Endothelial cell of hepatic sinusoid (primary cell): Measurements from ENCODE around the gene LGSN.
"Not testable (repeated sequence)": the region's sequence is repeated elsewhere in the genome, so short reads cannot be mapped to it uniquely, and the experiment has no call there.

ENCODE experiments used
- in situ Hi-C: cut with HindIII; loops from 2 replicates; pipeline ENCODE4 v1.10.0; 2017; ENCODE audit warnings: low sequenced_read_pairs

Gene LGSN

DNA sequence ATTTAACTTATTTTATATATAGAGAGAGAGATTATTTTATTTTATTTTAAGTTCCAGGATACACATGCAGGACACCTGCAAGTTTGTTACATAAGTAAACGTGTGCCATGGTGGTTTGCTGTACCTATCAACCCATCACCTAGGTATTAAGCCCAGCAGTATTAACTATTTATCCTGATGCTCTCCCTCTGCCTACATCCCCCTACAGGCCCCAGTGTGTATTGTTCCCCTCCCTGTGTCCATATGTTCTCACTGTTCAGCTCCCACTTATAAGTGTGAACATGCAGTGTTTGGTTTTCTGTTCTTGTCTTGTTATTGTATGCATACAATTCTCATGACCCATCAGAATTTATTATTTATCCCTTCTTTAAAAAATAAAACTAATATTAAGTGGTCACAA lies 73.9 kb downstream of the LGSN start:
- in situ Hi-C loops: no loop called here

DNA sequence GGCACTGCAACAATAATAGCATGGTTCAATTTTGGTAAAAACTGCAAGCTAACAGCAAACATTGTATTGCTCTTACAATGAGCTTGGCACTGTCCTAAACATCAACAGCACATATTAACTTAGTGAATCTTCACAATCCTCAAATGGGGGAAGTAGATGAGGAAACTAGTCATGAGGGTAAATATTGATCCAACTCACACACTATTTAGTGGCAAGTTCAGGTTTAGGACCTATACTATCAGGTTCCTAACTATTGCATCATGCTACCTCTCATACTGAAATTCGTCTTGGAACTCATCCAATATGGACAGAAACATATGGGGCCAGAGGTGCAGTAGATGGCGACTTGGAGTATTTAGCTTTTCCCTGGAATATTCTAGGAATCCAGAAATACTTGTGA lies 74.4 kb downstream of the LGSN start:
- in situ Hi-C loops: no loop called here

DNA sequence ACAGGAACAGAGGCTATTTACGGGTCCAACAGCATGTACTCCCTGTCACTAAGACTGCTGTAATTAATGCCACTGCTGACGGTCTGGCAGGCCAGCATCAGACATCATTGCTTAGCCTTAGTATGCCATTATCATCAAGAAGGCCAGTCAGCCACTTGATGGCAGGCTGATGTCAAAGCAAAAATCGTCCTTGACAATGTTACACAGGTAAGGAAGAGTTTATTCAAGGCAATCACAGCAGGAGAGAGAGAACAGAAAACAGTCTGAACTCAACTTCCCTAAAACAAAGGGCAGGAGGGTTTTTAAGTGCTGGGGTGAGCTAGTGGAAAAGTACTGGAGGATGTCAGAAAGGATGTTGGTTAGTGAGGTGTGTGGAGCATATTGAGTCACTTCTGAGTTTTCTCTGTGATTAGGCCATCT lies 83.4 kb downstream of the LGSN start:
- in situ Hi-C loops: no loop called here

DNA sequence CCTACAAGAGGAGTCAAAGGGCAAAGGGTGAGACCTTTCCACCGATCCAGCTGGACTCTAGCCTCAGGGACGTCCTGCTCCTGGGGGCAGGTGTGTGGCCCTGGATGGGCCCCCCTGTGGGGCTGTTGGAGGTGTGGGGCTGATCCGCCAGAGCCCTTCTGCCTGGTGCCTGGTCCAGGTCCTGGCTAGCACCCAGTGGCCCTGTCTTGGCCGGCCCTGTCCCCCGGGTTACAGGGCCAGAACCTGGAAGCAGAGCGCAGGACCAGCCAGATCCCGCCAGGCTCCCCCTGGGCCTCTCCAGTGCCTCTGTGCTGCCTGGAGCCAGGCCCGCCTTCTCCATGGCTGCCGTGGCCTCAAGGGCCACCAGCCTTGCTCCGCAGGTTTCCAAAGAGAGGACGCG lies 89.3 kb downstream of the LGSN start:
- in situ Hi-C loops: not testable (repeated sequence)

DNA sequence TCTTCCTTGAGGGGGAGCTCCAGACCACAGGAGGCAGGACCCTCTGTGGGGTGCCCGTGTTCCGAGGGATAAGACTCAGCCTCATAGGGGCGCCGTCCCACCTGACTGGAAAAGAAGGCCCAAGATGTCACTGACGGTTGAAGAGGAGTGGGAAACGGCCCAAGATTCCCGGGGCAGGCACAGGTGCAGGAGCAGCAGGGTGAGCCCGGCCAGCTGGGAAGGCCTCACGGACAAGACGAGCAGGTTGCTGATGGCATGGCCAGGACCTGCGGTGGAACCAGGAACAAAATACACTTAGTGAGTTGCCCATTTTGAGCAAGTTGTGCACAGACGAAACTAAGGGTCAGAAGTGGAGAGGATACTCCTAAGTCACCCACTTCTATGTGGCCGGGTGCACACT lies 89.8 kb downstream of the LGSN start:
- in situ Hi-C loops: not testable (repeated sequence)

DNA sequence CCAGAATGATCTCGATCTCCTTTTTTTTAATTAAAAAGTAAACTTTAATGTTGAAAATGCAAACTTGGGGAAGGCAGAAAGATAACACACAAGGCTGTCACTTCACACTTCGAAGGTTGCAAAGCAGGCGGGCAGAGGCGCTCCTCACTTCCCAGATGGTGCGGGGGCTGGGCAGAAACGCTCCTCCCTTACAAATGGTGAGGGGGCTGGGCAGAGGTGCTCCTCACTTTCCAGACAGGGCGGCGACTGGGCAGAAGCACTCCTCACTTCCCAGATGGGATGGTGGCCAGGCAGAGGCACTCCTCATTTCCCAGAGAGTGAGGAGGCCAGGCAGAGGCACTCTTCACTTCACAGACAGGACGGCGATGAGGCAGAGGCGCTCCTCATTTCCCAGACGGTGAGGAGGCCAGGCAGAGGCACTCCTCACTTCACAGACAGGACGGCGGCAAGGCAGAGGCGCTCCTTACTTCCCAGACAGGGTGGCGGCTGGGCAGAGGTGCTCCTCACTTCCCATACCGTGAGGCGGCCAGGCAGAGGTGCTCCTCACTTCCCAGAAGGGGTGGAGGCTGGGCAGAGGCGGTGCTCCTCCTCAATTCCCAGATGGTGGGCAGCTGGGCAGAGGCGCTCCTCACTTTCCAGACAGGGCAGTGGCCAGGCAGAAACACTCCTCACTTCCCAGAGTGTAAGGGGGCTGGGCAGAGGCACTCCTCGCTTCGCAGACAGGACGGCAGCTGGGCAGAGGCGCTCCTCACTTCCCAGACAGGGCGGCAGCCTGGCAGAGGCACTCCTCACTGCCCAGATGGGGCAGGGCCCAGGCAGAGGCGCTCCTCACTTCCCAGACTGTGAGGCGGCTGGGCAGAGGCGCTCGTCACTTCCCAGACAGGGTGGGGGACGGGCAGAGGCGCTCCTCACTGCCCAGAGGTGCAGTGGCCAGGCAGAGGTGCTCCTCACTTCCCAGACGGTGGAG lies 91.6 kb downstream of the LGSN start:
- in situ Hi-C loops: not testable (repeated sequence)

DNA sequence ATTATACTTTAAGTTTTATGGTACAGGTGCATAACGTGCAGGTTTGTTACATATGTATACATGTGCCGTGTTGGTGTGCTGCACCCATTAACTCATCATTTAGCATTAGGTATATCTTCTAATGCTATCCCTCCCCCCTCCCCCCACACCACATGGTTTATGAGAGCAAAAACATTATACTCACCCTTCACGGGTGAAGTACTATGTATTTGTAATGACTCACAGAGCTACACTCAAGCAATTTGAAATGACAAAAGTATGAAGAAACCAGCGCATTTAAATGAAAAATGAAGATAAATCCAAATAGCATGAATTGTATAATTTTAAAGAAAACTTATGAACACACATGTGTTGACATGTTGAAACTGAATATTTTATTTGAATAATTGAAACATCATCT lies 93.8 kb downstream of the LGSN start:
- in situ Hi-C loops: not testable (repeated sequence)
